Measurements from ENCODE around the gene FMR1NB. TPM values are rescaled to one million over a fixed set of nuclear protein-coding genes. Genes with fewer than 3 reads are reported as not detected.

Gene FMR1NB
- total and polyA plus RNA-seq, 9 of the 15 experiments (the other 6 are each of a cell fraction or from before 2014, with no cell fraction given) = 2.3 to 13.2 (median 5.1) TPM

- no peak for TF ChIP-seq TFE3 (CRISPR knock-in tag; IDR thresholded peaks at IDR 0.05)
Observed at GRCh38 chrX:148035380-148035779, 54.2 kb downstream of the FMR1NB start (continued).

GRCh38 chrX:148037020-148037419 lies 55.9 kb downstream of the FMR1NB start:
- Histone ChIP-seq H3K27ac (ENCODE audit: extremely low read depth, low read depth, low read length) (no peak overlapping the region), H3K27me3 (ENCODE audit: control insufficient read depth in 2 of 2, insufficient read depth in 2 of 2, low read length in 2 of 2) (no peaks in the 10 kb centered on the region), H3K36me3 (ENCODE audit: control insufficient read depth, insufficient read depth, low read length) (no peaks in the 10 kb centered on the region), H3K4me3 (no peak overlapping the region), H3K79me2 (ENCODE audit: control insufficient read depth, insufficient read depth, low read length) (no peaks in the 10 kb centered on the region), H3K4me1 (replicated peaks in 1 of 2; ENCODE audit: control insufficient read depth in 2 of 2, insufficient read depth in 2 of 2, low read length in 2 of 2) (no peaks in the 10 kb centered on the region), H3K4me2 (ENCODE audit: insufficient read depth, low read length) (no peak overlapping the region), H3K9ac (ENCODE audit: insufficient read depth in 1 of 2, low read depth in 2 of 2, low read length in 2 of 2) (no peak overlapping the region), H3K9me3 (replicated peaks; ENCODE audit: control insufficient read depth, insufficient read depth, low read depth, low read length) (no peaks in the 10 kb centered on the region), H4K20me1 (replicated peaks; ENCODE audit: control insufficient read depth, insufficient read depth, low read length) (no peaks in the 10 kb centered on the region), H2AFZ (ENCODE audit: low read depth, low read length) (no peak overlapping the region), H3K9me1 (ENCODE audit: control insufficient read depth, insufficient read depth, low read length) (no peaks in the 10 kb centered on the region)
- DNase-seq (ENCODE audit: extremely low read depth in 1 of 4, low spot score in 3 of 4) = no peak
- 0% methylated on average over 1 of the region's 1 CpG for WGBS (ENCODE audit: insufficient coverage, low coverage, missing lambda C conversion rate)
- in situ Hi-C loops (cut with MboI) = no loop called here
- TF ChIP-seq PHB (CRISPR knock-in tag; IDR thresholded peaks at IDR 0.05) = no peak
- TF ChIP-seq ZNF696 (CRISPR knock-in tag; conservative IDR thresholded peaks at IDR 0.05) = no peak
- TF ChIP-seq CREBBP (IDR thresholded peaks at IDR 0.05; ENCODE audit: low read depth, low read length) = no peak
- TF ChIP-seq KDM5B (IDR thresholded peaks at IDR 0.05; ENCODE audit: insufficient replicate concordance, low read depth, low read length) = no peak
- no peak for TF ChIP-seq ZNF507 (tag; conservative IDR thresholded peaks at IDR 0.05)
- TF ChIP-seq VEZF1 (CRISPR knock-in tag; IDR thresholded peaks at IDR 0.05) = no peak
- TF ChIP-seq ILK (tag; IDR thresholded peaks at IDR 0.05; ENCODE audit: borderline replicate concordance, low read depth) = no peak
- no peak for TF ChIP-seq RBFOX2 (IDR thresholded peaks at IDR 0.05; ENCODE audit: low read depth, low read length)
- TF ChIP-seq MCM7 (IDR thresholded peaks at IDR 0.05) = no peak
- TF ChIP-seq ZNF444 (CRISPR knock-in tag; IDR thresholded peaks at IDR 0.05) = no peak
- ChIA-PET CTCF (ENCODE audit: low intra/inter-chr PET ratio) (no interaction called here), POLR2A (no interaction called here)
- no peak for ATAC-seq
- FAIRE-seq = no peak
- no TSS peak for BruUV-seq (replicated peaks)
- intact Hi-C loops (cut with micrococcal nuclease) = no loop called here
